ENCODE measurements around the gene LIMK2. TPM values are rescaled to one million over a fixed set of nuclear protein-coding genes. Genes with fewer than 3 reads are reported as not detected.

The LIMK2 gene
- total and polyA plus RNA-seq, 10 donors, result 6.1 to 182 (median 60.6) TPM

GRCh38 chr22:31279327-31279669, 67.2 kb downstream of the LIMK2 start:
- Histone ChIP-seq H3K27me3 (replicated peaks in 1 of 7) (no peaks in the 10 kb centered on the region), H3K4me3 (no peak overlapping the region), H3K9me3 (no peaks in the 10 kb centered on the region), H3K4me1 (peaks cover 0 to 66% (median 30%) of the 10 kb centered on the region in 6 donors), H3K36me3 (peaks cover 3 to 98% (median 89%) of the 10 kb centered on the region in 6 donors), H3K27ac (peak overlapping the region; percentile 1 to 99 (median 62))
- intact Hi-C loops (cut with DNase I; ENCODE audit: low total_unique reads), result loop anchor here (10.0 kb wide), 1 partner anchor 64 kb away; the partner anchor contains the start of gene LIMK2
- DNase-seq, result no peak
- peak in 1 of 3 donors; percentile 45 for TF ChIP-seq POLR2AphosphoS5 (IDR thresholded peaks at IDR 0.05)
- no peak for TF ChIP-seq POLR2A (IDR thresholded peaks at IDR 0.05)

GRCh38 chr22:31279821-31280505, 67.9 kb downstream of the LIMK2 start:
- Histone ChIP-seq H3K4me1 (peaks cover 4 to 73% (median 36%) of the 10 kb centered on the region in 6 donors), H3K27ac (peak overlapping the region in 7 of 8 donors; percentile 1 to 99 (median 64)), H3K9me3 (no peaks in the 10 kb centered on the region), H3K4me3 (no peak overlapping the region), H3K27me3 (replicated peaks in 1 of 7) (no peaks in the 10 kb centered on the region), H3K36me3 (peaks cover 3 to 98% (median 88%) of the 10 kb centered on the region in 6 donors)
- DNase-seq, result no peak
- TF ChIP-seq POLR2AphosphoS5 (IDR thresholded peaks at IDR 0.05), result peak in 2 of 3 donors; percentile 6 to 77
- no peak for TF ChIP-seq POLR2A (IDR thresholded peaks at IDR 0.05)
- intact Hi-C loops (cut with DNase I; ENCODE audit: low total_unique reads), result loop anchor here (10.0 kb wide), 1 partner anchor 65 kb away; the partner anchor contains the start of gene LIMK2

- Histone ChIP-seq H3K4me3 (no peak overlapping the region), H3K36me3 (peaks cover 3 to 99% (median 79%) of the 10 kb centered on the region in 6 donors), H3K4me1 (peaks cover 20 to 90% (median 54%) of the 10 kb centered on the region in 6 donors), H3K9me3 (no peaks in the 10 kb centered on the region), H3K27ac (peak overlapping the region in 7 of 8 donors; percentile 20 to 99 (median 98)), H3K27me3 (replicated peaks in 1 of 7) (no peaks in the 10 kb centered on the region)
- intact Hi-C loops (cut with DNase I; ENCODE audit: low total_unique reads), result no loop called here
- TF ChIP-seq POLR2A (IDR thresholded peaks at IDR 0.05) (no peak), POLR2AphosphoS5 (IDR thresholded peaks at IDR 0.05) (peak in 2 of 3 donors; percentile 64 to 66), CTCF (IDR thresholded peaks at IDR 0.05 in 8 of 11, conservative IDR thresholded peaks at IDR 0.05 in 3 of 11) (no peak)
- WGBS, 5 donors, result 9 to 57% (median 47%) methylated on average over 4 of the region's 4 CpGs
- DNase-seq, result no peak
Observed at GRCh38 chr22:31281733-31282132, 69.6 kb downstream of the LIMK2 start.

- Histone ChIP-seq H3K4me1 (peaks cover 27 to 99% (median 66%) of the 10 kb centered on the region in 6 donors), H3K36me3 (peaks cover 3 to 99% (median 73%) of the 10 kb centered on the region in 6 donors), H3K9me3 (no peaks in the 10 kb centered on the region), H3K27ac (peak overlapping the region in 7 of 8 donors; percentile 7 to 99 (median 98)), H3K27me3 (replicated peaks in 1 of 7) (no peaks in the 10 kb centered on the region), H3K4me3 (no peak overlapping the region)
- no peak for TF ChIP-seq CTCF (IDR thresholded peaks at IDR 0.05 in 8 of 11, conservative IDR thresholded peaks at IDR 0.05 in 3 of 11)
- TF ChIP-seq POLR2AphosphoS5 (IDR thresholded peaks at IDR 0.05), result peak; percentile 44 to 82 (median 51)
- DNase-seq, result no peak
- intact Hi-C loops (cut with DNase I; ENCODE audit: low total_unique reads), result no loop called here
- WGBS, 5 donors, result 78 to 86% (median 85%) methylated on average over 5 to 8 of the region's 8 CpGs
Observed at GRCh38 chr22:31282748-31283468, 70.8 kb downstream of the LIMK2 start.

Measured in spleen (tissue), 11 donors.